Daoy (cell line): ENCODE results near the gene NTHL1. TPM values are rescaled to one million over a fixed set of nuclear protein-coding genes. Genes with fewer than 3 reads are reported as not detected.

Experiments used
- DNase-seq: peaks from one replicate; pipeline ENCODE4 v3.0.0-alpha.2; 2015; ENCODE audit warnings: low read depth
- total RNA-seq: library from RNA; depleted of rRNA; stranded (reverse); fragments of >200 nt; shearing (Covaris generic); gene quantifications from 2 replicates; pipeline ENCODE4 v1.2.3, GENCODE V29; 2014

NTHL1 gene
- total RNA-seq, 1 experiment from 2014 or later, result 29.3 TPM

DNA sequence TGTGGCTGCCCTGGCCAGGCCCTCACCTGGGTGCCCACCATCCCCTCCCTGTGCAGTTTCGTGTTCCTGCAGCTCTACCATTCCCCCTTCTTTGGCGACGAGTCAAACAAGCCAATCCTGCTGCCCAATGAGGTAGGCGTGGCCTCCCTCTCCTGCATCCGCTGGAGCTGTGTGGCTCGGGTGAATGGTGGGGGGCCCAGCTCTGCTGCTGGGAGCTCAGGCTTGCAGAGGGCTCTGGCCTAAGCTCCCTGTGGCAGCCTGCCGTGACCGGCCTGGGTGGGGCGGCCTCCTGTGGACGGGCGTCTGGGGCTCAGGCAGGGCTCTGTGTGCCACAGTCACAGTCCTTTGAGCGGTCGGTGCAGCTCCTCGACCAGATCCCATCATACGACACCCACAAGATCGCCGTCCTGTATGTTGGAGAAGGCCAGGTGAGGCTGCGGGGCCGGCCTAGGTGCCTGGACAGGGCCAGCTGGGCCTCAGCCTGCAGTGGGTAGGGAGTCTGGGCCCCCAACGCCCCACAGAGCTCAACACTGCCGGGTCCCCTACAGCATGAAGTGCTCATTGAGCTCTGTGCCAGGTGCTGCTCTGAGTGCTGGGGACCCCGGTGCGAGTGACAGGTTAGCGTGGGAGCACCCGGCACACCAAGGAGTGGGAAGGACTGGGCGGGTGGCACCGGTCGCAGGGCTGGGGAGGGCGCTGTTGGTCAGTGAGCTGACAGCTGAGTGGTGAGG, 37.4 kb upstream of the NTHL1 start:
- no peak for DNase-seq

DNA sequence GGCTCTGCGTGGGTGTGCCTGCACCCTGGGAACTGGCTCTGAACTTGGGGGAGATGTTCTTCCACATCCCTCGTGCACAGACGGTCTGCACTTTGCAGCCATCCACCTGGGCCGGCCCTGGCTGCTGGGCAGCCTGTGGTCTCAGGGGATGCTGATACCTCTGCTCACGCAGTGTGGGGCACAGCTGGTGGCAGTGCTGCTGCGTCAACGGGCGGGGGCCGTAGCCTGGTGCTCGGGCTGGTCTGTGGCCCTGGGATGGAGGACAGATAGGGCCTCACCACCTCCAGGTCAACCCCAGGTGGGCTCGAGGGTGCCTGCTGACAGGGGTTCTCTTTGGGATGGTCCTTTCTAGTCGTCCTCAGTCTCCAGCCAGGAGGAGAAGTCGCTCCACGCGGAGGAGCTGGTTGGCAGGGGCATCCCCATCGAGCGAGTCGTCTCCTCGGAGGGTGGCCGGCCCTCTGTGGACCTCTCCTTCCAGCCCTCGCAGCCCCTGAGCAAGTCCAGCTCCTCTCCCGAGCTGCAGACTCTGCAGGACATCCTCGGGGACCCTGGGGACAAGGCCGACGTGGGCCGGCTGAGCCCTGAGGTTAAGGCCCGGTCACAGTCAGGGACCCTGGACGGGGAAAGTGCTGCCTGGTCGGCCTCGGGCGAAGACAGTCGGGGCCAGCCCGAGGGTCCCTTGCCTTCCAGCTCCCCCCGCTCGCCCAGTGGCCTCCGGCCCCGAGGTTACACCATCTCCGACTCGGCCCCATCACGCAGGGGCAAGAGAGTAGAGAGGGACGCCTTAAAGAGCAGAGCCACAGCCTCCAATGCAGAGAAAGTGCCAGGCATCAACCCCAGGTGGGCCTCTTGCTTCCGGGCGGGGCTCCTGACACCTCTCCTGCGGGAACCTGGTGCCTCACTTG, 36.5 kb upstream of the NTHL1 start:
- no peak for DNase-seq

DNA sequence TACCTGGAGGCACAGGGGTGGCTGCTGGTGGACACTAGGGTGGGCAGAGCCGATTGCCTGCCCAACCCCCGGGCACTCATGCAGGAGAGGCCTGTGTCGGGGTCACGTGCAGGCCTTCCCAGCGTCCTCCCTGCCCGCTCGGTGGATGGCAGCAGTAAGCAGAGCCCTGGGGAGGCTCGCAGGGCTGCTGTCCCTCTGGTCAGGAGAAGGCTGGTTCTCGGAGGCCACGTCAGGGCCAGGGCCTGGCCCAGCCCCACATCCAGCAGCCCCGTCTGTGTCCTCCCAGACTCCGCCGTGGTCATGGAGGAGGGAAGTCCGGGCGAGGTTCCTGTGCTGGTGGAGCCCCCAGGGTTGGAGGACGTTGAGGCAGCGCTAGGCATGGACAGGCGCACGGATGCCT, 35.8 kb upstream of the NTHL1 start:
- DNase-seq, result no peak

DNA sequence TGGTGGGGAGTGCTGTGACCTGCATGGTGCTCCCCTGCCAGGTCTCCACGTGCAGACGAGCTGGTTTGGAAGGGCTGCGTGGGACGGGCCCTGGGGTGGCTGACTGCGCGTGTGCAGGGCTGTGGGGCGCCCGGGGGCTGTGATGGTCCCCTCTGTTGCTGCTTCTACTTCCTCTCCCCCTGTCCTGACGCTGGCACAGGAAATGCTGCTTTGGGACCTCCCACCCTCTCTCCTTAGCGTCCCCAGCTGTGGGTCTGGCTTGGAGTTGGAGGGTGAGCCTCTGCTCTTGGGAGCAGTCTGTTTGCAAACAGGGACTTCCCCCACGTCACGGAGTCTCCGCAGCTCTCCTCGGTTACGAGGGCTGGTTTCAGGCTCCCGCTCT, 35.3 kb upstream of the NTHL1 start:
- no peak for DNase-seq

DNA sequence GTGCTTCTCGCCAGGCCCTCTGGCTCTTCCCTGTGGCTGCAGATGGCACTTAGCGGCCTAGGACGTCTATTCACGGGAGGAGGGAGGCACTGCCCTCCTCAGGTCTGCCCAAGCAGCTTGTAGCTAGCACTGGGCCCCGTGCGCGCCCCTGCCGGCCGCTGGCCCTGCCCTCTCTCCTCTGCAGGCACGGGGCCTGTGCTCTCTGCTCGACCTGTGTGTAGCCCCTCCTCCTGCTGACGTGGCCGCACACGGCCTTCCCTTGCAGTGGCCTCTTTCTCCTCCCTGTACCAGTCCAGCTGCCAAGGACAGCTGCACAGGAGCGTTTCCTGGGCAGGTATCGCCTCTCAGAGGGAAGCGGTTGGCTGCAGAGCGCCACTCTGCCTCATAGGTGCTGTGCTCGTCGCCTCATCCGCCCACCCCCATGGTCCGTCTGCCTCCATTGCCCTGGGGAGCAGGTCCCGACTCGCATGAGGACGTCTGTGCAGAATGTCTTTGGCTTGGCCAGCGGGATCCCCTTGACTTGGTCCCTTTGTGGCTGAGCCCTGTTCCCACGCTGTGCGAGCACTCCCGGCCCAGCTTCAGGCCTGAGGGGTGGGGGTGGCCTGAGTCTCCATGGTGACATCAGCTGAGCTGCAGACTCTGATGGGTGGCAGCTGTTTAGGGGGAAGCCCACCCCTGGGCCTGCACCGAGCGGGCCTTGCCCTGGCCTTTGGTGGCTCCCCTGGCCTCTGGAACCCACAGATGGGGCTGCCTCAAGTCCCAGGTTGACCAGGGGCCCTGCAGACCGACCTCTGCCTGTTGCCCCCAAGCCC, 34.7 kb upstream of the NTHL1 start:
- no peak for DNase-seq

DNA sequence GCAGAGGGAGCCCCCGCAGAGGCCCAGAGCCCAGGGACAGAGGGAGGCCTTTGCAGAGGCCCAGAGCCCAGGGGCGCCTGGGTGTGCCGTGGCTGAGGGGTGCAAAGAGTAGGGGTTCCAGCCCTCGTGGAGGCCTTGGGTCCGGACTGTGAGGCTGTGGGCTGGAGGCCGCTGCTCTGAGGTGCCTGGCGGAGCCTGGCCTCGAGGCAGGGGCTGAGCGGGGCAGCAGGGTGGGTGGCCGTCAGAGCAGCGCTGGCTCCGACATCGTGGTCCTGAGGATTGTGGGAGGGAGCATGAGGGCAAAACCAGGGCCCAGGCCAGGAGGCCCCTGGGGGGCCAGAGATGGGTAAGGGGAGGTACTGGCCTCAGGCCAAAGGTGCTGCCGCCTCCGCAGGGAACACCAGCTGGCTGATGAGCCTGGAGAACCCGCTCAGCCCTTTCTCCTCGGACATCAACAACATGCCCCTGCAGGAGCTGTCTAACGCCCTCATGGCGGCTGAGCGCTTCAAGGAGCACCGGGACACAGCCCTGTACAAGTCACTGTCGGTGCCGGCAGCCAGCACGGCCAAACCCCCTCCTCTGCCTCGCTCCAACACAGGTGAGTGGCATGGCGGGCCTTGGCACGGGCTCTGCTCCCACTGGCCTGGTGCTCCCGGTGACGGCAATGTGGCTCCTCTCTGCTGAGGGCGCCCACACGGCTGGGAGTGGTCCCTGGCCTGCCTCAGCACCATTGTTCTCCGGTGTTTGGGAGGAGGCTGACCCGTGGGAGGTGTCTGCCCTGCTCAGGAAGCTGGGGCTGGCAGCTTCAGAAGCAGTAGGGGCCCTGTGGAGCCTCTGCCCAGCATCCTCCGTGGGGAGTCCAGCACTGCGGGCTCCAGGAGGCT, 33.8 kb upstream of the NTHL1 start:
- no peak for DNase-seq

DNA sequence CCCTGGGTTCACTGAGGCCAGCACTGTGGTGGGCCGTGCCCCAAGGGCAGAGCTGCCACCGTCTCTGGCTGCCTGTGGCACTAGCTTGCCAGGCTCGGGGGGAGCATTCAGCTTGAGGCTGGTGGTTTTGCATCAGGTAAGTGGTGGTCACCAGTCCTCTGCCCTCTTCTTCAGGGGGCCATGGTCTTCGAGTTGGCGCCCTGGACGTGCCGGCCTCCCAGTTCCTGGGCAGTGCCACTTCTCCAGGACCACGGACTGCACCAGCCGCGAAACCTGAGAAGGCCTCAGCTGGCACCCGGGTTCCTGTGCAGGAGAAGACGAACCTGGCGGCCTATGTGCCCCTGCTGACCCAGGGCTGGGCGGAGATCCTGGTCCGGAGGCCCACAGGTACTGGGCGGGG, 32.4 kb upstream of the NTHL1 start:
- DNase-seq, result no peak

DNA sequence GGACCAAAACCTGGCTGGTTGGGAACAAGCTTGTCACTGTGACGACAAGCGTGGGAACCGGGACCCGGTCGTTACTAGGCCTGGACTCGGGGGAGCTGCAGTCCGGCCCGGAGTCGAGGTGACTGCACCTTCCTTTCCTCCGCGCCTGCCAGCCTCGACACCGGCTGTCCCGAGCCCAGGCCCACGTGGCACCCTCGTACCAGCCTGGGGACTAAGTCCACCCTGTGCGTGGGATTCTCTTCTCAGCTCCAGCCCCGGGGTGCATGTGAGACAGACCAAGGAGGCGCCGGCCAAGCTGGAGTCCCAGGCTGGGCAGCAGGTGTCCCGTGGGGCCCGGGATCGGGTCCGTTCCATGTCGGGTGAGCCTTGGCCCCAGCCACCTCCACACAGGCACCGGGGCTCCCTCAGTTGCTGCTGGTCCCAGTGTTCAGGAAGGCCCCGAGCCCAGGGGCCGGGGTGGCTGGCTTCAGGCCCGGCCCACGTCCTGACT, 31.7 kb upstream of the NTHL1 start:
- DNase-seq, result no peak

DNA sequence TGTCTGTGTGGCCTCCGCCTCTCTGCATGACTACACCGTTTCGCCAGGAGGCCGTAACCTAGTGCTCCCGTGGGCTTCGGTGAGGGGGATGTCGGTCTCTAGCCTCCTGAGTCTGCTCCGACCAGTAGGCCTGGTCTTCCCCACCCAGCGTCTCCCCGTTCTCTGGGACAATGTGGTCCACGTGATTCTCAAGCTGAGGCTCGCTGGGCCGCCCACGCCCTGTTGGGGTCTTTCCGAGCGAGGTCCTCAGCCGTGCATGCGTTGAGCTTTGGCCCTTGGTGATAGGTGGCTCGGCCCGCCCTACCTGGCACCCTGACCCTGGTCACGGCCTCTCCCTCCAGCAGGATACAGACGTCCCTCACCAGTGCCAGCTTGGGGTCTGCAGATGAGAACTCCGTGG, 31.1 kb upstream of the NTHL1 start:
- no peak for DNase-seq

DNA sequence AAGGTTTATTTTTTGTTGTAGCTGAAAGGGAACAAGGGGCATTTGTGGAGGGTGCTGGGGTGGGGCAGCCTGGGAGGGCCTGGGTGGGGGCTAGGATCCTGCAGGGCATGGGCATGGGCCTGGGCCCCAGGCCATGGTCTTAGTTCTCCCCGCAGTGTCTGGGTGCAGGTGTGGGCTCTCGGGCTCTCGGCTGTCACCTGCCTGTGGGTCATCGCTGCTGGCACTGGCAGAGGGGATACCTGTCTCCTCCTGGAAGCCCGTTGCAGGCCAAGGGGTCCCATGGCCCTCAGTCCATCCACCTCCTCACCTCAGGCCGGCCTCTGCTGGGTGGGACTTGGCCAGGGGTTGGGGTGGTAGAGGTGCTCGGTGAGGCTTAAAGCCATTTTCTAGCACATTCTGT, 30.5 kb upstream of the NTHL1 start:
- no peak for DNase-seq

DNA sequence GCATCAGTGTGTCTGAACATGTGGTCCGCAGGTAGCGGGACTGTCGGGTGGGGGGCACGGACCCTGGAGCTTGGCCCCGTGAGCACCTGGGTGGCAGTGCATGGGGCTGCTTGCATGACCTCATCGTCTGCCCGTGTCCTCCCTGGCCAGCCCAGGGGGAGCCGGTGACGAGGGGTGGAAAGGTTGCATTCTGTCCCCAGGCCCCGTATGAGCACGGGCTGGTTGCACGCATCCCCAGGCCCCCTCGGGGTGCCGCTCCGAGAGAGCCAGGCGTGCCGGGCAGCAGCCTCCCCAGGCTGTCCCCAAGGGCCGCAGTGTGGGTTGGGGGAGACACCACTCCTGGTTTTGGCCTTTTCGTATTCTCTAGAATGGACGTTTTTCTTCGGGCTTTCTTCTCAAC, 30.1 kb upstream of the NTHL1 start:
- no peak for DNase-seq

DNA sequence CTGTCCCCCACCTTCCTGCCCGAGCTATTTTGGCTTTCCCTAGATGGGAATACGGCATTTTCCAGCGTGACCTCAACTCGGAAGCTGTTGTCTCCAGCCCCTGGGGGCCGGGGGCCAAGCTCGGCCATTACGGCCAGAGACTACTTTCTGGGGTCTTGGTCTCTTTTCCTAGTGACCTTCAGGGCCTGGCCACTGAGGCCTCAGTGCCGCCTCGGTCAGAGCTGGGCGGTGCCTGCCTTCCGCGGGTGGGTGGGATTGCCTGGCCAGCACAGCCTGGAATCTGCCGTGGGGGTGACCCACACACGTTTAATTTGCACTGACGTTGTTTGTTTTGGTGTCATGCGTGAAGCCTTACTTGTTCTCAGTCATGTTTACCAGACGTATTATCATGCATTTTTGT, 29.4 kb upstream of the NTHL1 start:
- no peak for DNase-seq

DNA sequence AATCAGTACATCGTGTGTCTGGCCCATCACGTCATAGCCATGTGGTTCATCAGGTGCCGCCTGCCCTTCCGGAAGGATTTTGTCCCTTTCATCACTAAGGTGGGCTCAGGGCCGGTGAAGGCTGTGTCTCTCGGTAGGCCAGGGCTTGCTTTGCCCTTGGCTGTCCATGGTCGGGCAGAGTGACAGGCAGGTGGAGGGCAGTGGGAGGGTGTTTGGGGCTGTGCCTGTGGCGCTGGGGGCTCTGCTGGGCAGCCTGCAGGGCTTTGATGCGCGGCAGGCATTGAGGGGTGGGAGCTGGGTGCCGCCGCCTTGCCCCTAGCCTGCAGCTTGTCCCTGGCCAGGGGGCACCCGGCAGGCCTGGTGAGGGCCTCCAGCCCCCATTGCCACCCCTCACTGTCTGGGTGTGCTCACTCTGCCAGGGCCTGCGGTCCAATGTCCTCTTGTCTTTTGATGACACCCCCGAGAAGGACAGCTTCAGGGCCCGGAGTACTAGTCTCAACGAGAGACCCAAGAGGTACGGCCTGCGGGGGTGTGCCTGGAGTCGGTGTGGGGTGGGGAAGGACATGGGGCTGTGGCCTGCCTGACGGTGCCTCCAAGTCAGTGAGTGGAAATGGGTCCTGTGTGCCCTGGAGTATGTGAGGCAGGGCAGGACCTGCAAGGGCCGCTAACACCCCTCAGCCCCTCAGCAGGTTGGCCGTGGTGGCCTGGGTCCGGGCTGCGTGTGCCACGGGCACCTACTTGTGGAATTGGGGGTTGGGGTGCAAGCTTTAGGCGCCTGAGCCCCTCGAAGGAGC, 28.6 kb upstream of the NTHL1 start:
- DNase-seq, result no peak

DNA sequence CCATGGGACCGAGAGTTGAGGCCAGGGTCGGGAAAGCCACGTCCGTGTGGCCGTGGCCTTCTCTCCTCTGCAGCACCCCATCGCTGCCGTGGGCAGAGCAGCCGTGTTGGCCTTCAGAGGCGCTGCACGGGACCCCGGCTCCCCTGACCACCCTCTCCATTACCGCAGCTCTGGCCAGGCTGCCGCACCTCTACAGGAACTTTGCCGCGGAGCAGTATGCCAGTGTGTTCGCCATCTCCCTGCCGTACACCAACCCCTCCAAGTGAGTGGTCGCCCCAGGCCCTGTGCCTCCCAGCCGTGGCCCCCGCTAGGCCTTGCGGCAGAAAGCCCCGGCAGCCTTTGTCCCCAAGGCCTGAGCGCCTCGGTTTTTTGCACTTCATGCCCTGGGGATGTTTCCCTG, 28.0 kb upstream of the NTHL1 start:
- DNase-seq, result no peak

DNA sequence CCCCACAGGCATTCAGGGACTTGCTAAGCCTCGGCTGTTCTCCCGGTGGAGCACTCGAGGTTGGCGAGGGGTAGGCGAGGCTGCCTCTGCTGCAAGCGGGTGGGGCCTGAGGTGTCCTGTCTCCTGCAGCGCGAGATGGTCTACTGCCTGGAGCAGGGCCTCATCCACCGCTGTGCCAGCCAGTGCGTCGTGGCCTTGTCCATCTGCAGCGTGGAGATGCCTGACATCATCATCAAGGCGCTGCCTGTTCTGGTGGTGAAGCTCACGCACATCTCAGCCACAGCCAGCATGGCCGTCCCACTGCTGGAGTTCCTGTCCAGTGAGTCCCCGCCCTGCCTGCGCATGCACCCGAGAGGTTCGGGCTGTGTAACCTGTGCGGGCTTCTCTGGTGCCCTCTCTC, 26.4 kb upstream of the NTHL1 start:
- DNase-seq, result no peak

DNA sequence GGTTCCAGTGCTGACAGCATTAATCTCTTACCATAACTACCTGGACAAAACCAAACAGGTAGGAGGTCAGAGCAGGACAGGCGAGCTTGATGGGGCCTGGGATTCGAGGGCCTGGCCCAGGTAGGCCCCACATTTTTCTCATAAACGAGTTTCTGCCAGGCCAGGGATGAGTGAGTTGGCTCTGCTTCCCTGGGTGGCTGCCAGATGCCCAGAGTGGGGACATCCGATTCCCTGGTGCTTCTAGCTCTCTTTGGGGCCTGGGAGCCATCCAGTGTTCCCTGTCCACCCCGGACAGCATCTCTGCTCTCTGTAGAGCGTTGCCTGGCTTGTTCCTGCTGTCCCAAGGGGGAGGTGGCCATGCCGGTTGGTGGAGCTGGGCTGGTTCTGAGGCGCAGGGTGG, 25.3 kb upstream of the NTHL1 start:
- DNase-seq, result no peak

DNA sequence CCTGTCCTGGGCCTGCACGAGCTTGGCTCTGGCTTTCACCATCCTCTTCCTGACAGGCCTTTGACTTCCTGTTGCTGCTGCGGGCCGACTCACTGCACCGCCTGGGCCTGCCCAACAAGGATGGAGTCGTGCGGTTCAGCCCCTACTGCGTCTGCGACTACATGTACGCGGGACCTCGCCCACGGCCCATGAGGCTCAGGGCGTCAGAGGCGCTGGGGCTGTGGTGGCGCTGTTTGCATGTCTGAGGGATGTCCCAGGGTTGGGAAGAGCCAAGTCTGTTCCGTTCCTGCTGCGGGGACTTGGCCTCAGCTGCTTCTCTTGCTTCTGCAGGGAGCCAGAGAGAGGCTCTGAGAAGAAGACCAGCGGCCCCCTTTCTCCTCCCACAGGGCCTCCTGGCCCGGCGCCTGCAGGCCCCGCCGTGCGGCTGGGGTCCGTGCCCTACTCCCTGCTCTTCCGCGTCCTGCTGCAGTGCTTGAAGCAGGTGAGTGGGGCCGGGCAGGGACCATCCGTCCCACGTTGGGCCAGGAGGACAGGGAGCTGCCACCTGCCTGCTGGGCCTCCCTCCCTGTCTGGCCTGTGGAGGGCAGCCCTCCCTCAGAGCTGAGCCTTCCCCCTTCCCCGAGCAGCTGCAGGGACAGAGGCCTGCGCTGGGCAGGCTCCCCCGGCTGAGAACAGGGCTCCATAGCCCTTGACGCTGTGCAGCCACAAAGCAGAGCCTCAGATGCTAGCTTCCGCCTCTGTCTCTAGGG, 24.0 kb upstream of the NTHL1 start:
- no peak for DNase-seq

DNA sequence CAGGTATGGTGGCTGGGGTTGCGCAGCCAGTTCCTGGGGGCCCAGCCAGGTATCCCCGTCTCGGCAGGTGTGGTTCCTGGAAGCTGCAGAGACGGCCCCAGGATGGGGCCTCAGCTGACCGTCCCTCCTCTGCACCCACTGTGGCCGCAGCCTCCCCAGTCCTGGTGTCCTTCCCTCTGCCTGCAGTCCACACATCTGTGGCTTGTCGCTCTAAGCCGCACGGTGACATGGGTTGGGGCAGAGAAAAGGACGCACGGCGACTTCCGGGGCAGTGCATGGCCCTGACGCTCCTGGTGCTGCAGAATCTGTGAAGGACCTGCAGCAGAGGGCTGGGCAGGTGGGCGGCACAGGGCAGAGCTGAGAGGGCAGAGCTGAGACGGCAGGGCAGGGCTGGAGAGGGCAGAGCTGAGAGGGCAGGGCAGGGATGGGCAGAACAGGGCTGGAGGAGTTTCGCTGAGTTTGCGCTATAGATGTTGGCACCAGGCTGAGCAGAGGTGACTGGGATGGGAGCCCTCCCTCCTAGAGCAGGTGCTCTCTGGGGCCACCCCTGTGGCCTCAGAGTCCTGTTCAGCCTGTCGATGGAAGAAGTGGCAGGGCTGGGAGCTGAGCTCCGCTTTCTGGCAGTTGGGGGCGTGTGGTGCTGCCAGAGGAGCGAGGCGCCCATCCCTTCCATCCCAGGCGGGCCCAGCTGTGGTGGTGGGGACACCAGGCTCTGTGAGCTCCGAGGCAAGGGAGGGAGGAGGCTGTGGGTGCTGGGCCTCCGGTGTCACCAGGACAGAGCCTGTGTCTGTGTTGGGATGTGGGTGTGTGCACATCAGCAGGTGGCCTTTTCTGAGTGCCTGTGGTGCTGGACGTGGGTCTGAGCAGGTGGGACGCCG, 23.2 kb upstream of the NTHL1 start:
- DNase-seq, result no peak

DNA sequence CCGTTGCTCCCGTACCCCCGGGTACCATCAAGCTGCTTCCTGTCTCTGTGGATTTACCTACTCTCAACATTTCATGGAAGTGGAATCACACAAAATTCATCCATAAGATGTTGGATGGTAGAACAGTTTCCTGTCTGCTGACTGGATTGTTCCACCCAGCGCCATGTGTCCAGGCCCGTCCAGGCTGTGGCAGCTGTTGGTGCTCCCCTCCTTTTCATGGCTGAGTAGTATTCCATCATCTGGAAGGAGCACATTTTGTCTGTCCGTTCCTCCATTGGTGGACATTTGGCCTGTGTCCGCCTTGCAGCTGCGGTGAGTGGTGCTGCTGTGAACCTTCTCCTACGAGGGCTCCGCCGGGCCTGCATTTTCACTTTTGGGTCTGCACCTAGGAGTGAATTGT, 18.5 kb upstream of the NTHL1 start:
- DNase-seq, result no peak
